ENCODE results near the gene RHOU. TPM values are rescaled to one million over a fixed set of nuclear protein-coding genes. Genes with fewer than 3 reads are reported as not detected.

The RHOU gene
- total and polyA plus RNA-seq, 11 donors, result 1.3 to 20.5 (median 2.9) TPM

GRCh38 chr1:228717081-228717480 lies 18.2 kb upstream of the RHOU start:
- no peaks in the 10 kb centered on the region for H3K9me3 ChIP-seq
- no peak for ATAC-seq
- H3K36me3 ChIP-seq, result no peaks in the 10 kb centered on the region
- intact Hi-C loops (cut with DNase I), result no loop called here
- peaks cover 0 to 4% (median 0%) of the 10 kb centered on the region in 9 donors for H3K27me3 ChIP-seq
- TF ChIP-seq POLR2A (IDR thresholded peaks at IDR 0.05), result no peak
- TF ChIP-seq, protein P1, sequence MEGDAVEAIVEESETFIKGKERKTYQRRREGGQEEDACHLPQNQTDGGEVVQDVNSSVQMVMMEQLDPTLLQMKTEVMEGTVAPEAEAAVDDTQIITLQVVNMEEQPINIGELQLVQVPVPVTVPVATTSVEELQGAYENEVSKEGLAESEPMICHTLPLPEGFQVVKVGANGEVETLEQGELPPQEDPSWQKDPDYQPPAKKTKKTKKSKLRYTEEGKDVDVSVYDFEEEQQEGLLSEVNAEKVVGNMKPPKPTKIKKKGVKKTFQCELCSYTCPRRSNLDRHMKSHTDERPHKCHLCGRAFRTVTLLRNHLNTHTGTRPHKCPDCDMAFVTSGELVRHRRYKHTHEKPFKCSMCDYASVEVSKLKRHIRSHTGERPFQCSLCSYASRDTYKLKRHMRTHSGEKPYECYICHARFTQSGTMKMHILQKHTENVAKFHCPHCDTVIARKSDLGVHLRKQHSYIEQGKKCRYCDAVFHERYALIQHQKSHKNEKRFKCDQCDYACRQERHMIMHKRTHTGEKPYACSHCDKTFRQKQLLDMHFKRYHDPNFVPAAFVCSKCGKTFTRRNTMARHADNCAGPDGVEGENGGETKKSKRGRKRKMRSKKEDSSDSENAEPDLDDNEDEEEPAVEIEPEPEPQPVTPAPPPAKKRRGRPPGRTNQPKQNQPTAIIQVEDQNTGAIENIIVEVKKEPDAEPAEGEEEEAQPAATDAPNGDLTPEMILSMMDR (IDR thresholded peaks at IDR 0.05), result no peak
- no peak for DNase-seq
- 39 to 67% (median 63%) methylated on average over 1 of the region's 1 CpG for WGBS, 4 donors
- peak overlapping the region in 1 of 12 donors; percentile 24 for H3K27ac ChIP-seq
- H3K4me1 ChIP-seq, result no peaks in the 10 kb centered on the region
- H3K4me3 ChIP-seq, result no peak overlapping the region

DNA sequence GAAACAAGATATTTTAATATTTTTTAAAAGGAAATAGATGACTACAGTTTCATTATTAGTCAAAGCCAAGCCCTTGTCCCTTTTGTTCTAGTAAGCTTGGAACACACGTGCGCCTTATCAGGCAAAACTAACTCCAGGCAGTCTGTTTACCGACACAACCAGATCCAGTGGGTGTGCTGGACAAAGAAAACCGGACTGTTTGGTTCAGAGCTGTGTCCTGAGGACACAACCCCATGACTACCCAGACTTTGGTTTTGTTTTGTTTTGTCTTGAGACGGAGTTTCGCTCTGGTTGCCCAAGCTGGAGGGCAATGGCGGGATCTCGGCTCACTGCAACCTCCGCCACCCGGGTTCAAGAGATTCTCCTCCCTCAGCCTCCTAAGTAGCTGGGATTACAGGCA lies 13.9 kb upstream of the RHOU start:
- H3K4me1 ChIP-seq, result no peaks in the 10 kb centered on the region
- no peak for DNase-seq
- no peaks in the 10 kb centered on the region for H3K9me3 ChIP-seq
- intact Hi-C loops (cut with DNase I), result no loop called here
- 82 to 87% (median 84%) methylated on average over 10 of the region's 10 CpGs for WGBS, 4 donors
- H3K36me3 ChIP-seq, result no peaks in the 10 kb centered on the region
- no peak overlapping the region for H3K27ac ChIP-seq
- no peak overlapping the region for H3K4me3 ChIP-seq
- H3K27me3 ChIP-seq, result peaks cover 0 to 5% (median 0%) of the 10 kb centered on the region in 9 donors
- ATAC-seq, result no peak
- TF ChIP-seq POLR2A (IDR thresholded peaks at IDR 0.05), result no peak
- TF ChIP-seq, protein P1 (IDR thresholded peaks at IDR 0.05), result no peak

- H3K4me3 ChIP-seq, result no peak overlapping the region
- no peaks in the 10 kb centered on the region for H3K9me3 ChIP-seq
- no peak for DNase-seq
- H3K36me3 ChIP-seq, result no peaks in the 10 kb centered on the region
- ATAC-seq, result no peak
- H3K4me1 ChIP-seq, result no peaks in the 10 kb centered on the region
- no peak overlapping the region for H3K27ac ChIP-seq
- no peak for TF ChIP-seq POLR2A (IDR thresholded peaks at IDR 0.05)
- TF ChIP-seq, protein P1 (IDR thresholded peaks at IDR 0.05), result no peak
- intact Hi-C loops (cut with DNase I), result no loop called here
- WGBS, 4 donors, result 77 to 83% (median 80%) methylated on average over 6 of the region's 6 CpGs
- peaks cover 0 to 19% (median 0%) of the 10 kb centered on the region in 9 donors for H3K27me3 ChIP-seq
Observed at GRCh38 chr1:228723287-228723686, 12.0 kb upstream of the RHOU start.

DNA sequence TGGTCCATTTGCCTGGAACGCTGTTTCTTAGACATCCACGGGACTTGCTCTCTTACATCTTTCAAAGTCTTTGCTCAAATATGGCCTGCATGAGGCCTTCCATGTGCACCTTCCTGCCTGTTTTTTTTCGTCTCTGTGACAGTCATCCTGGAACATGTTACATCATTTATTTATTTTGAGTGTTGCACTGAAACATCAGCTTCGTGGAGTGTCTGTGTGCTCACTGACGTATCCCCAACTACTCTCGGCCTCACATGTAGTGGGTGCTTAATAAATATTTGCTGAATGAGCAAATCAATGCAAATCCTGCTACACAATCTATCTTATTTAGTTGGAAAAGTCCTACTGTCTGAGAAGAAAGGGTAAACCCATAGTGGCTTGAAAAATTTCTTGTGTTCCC lies 11.4 kb upstream of the RHOU start:
- H3K9me3 ChIP-seq, result no peaks in the 10 kb centered on the region
- TF ChIP-seq POLR2A (IDR thresholded peaks at IDR 0.05), result no peak
- TF ChIP-seq, protein P1 (IDR thresholded peaks at IDR 0.05), result no peak
- no peak for DNase-seq
- no peak overlapping the region for H3K4me3 ChIP-seq
- ATAC-seq, result no peak
- intact Hi-C loops (cut with DNase I), result no loop called here
- peaks cover 0 to 24% (median 0%) of the 10 kb centered on the region in 9 donors for H3K27me3 ChIP-seq
- H3K36me3 ChIP-seq, result no peaks in the 10 kb centered on the region
- no peaks in the 10 kb centered on the region for H3K4me1 ChIP-seq
- H3K27ac ChIP-seq, result no peak overlapping the region
- WGBS, 4 donors, result 88 to 89% (median 88%) methylated on average over 6 of the region's 6 CpGs
